H1 (cell line): ENCODE data around the gene CNDP1. TPM values are rescaled to one million over a fixed set of nuclear protein-coding genes. Genes with fewer than 3 reads are reported as not detected.
"Not testable (repeated sequence)": the region's sequence is repeated elsewhere in the genome, so short reads cannot be mapped to it uniquely, and the experiment has no call there.

Source experiments
- CTCF ChIA-PET: fragments of 300-600 bp; sonication (Branson Sonifier 250); formaldehyde crosslinking; loops from one replicate; lab custom pipeline; 2021; ENCODE audit not compliant: partially characterized antibody; lab: Charles Lee
- POLR2A ChIA-PET: fragments of 300-600 bp; sonication (Branson Sonifier 250); formaldehyde crosslinking; loops from one replicate; lab custom pipeline; 2021; ENCODE audit warnings: inconsistent platforms; ENCODE audit not compliant: partially characterized antibody; lab: Charles Lee
- DNase-seq, 2 experiments: peaks; one replicate each; pipeline versions ENCODE4 v3.0.0 to v3.0.0-alpha.2; 2010 to 2022; ENCODE audit warnings: low spot score in 2 of 2, low read depth in 1 of 2, mixed read lengths in 1 of 2
- FAIRE-seq: peaks from 2 replicates; lab custom pipeline; 2011; peaks lifted over from hg19 to GRCh38; lab: Jason Lieb, UNC
- H2AFZ ChIP-seq: 2 replicates; pipeline ENCODE4 v1.8.1; 2012; ENCODE audit warnings: low read length, inconsistent platforms
- H2AK5ac ChIP-seq: 2 replicates; pipeline ENCODE4 v1.6.1; 2013; ENCODE audit warnings: low read depth, low read length
- H2BK120ac ChIP-seq: replicated peaks from 2 replicates; pipeline ENCODE3; 2013; ENCODE audit warnings: low read depth, low read length, inconsistent platforms
- H2BK12ac ChIP-seq: 2 replicates; pipeline ENCODE4 v1.6.1; 2013; ENCODE audit warnings: low read depth, low read length
- H2BK15ac ChIP-seq: 2 replicates; pipeline ENCODE4 v1.6.1; 2013; ENCODE audit warnings: low read length
- H2BK20ac ChIP-seq: 2 replicates; pipeline ENCODE4 v1.6.1; 2013; ENCODE audit warnings: low read length
- H2BK5ac ChIP-seq: 2 replicates; pipeline ENCODE4 v1.6.1; 2013; ENCODE audit warnings: low read depth, low read length
- H3K14ac ChIP-seq: 2 replicates; pipeline ENCODE4 v1.6.1; 2013; ENCODE audit warnings: inconsistent platforms; ENCODE audit not compliant: insufficient read length
- H3K18ac ChIP-seq: 2 replicates; pipeline ENCODE4 v1.6.1; 2013; ENCODE audit warnings: low read length; ENCODE audit errors: extremely low read depth
- H3K23ac ChIP-seq: 2 replicates; pipeline ENCODE4 v1.6.1; 2013; ENCODE audit warnings: inconsistent platforms; ENCODE audit not compliant: insufficient read length
- H3K23me2 ChIP-seq: 2 replicates; pipeline ENCODE4 v1.6.1; 2013; ENCODE audit warnings: low read depth, low read length
- H3K27ac ChIP-seq: 2 replicates; pipeline ENCODE4 v1.6.1; 2011; ENCODE audit warnings: low read depth, low read length, inconsistent platforms
- H3K27me3 ChIP-seq, 4 experiments: replicated peaks in 1 of 4; 1 replicate in 1 of 4; 2 replicates in 3 of 4; pipeline versions ENCODE4 v1.6.1 to v1.8.1; 2011 to 2013; ENCODE audit warnings: low read length in 3 of 4, mild to moderate bottlenecking in 3 of 4, inconsistent platforms in 2 of 4, mixed read lengths in 2 of 4, moderate library complexity in 1 of 4; ENCODE audit not compliant: control insufficient read depth in 3 of 4, insufficient read depth in 3 of 4; ENCODE audit errors: extremely low read depth in 1 of 4
- H3K36me3 ChIP-seq, 4 experiments: 2 replicates each; pipeline versions ENCODE4 v1.6.1 to v1.8.1; 2011 to 2013; ENCODE audit warnings: mild to moderate bottlenecking in 4 of 4, low read length in 3 of 4, moderate library complexity in 2 of 4, control low read depth in 1 of 4, inconsistent platforms in 1 of 4; ENCODE audit not compliant: insufficient read depth in 4 of 4, control insufficient read depth in 2 of 4
- H3K4ac ChIP-seq: replicated peaks from 2 replicates; pipeline ENCODE3; 2013; ENCODE audit warnings: low read length, low read depth, mixed read lengths, inconsistent platforms; ENCODE audit not compliant: insufficient read length
- H3K4me1 ChIP-seq, 4 experiments: replicated peaks in 1 of 4; 1 replicate in 1 of 4; 2 replicates in 3 of 4; pipeline versions ENCODE4 v1.6.1 to v1.8.1; 2011 to 2013; ENCODE audit warnings: low read length in 3 of 4, inconsistent platforms in 2 of 4, mixed read lengths in 1 of 4; ENCODE audit not compliant: insufficient read depth in 4 of 4, control insufficient read depth in 3 of 4
- H3K4me2 ChIP-seq, 2 experiments: 2 replicates each; pipeline versions ENCODE4 v1.6.1 to v1.8.1; 2011 to 2013; ENCODE audit warnings: low read depth in 2 of 2, low read length in 2 of 2, control low read depth in 1 of 2, inconsistent platforms in 1 of 2, mild to moderate bottlenecking in 1 of 2; ENCODE audit not compliant: insufficient read depth in 1 of 2
- H3K4me3 ChIP-seq, 4 experiments: fragments of 200-600, 300-600 bp in 1 of 4; sonication (generic), shearing (Covaris generic), sonication (Bioruptor Twin) in 1 of 4; 2 replicates each; pipeline versions ENCODE4 v1.5.1 to v1.8.1; 2011 to 2016; ENCODE audit warnings: low read length in 4 of 4, low read depth in 3 of 4, control low read depth in 2 of 4, inconsistent platforms in 2 of 4, mild to moderate bottlenecking in 2 of 4, mixed read lengths in 1 of 4, moderate library complexity in 1 of 4; ENCODE audit not compliant: insufficient read depth in 2 of 4; ENCODE audit errors: extremely low read depth in 1 of 4
- H3K56ac ChIP-seq: replicated peaks from 2 replicates; pipeline ENCODE3; 2013; ENCODE audit warnings: low read depth, mild to moderate bottlenecking, mixed read lengths, low read length, inconsistent platforms; ENCODE audit not compliant: insufficient read length
- H3K79me1 ChIP-seq: 2 replicates; pipeline ENCODE4 v1.6.1; 2013; ENCODE audit warnings: low read depth, low read length, control low read depth
- H3K79me2 ChIP-seq, 2 experiments: 2 replicates each; pipeline versions ENCODE4 v1.6.1 to v1.8.1; 2012 to 2013; ENCODE audit warnings: low read length in 2 of 2, mild to moderate bottlenecking in 2 of 2, inconsistent platforms in 1 of 2; ENCODE audit not compliant: insufficient read depth in 2 of 2, control insufficient read depth in 1 of 2
- H3K9ac ChIP-seq, 4 experiments: replicated peaks in 1 of 4; 1 replicate in 1 of 4; 2 replicates in 3 of 4; pipeline versions ENCODE4 v1.6.1 to v1.8.1; 2011 to 2013; ENCODE audit warnings: low read depth in 3 of 4, low read length in 3 of 4, control low read depth in 2 of 4, mild to moderate bottlenecking in 2 of 4, moderate library complexity in 2 of 4, inconsistent platforms in 1 of 4; ENCODE audit errors: extremely low read depth in 1 of 4
- H3K9me3 ChIP-seq, 2 experiments: 2 replicates each; pipeline versions ENCODE4 v1.6.1 to v1.8.1; 2012 to 2013; ENCODE audit warnings: mild to moderate bottlenecking in 2 of 2, moderate library complexity in 2 of 2, control low read depth in 1 of 2, inconsistent platforms in 1 of 2, low read depth in 1 of 2, low read length in 1 of 2, mixed read lengths in 1 of 2; ENCODE audit not compliant: insufficient read depth in 2 of 2
- H4K20me1 ChIP-seq, 2 experiments: replicated peaks in 1 of 2; 2 replicates each; pipeline versions ENCODE3 to v1.8.1; 2011 to 2013; ENCODE audit warnings: inconsistent platforms in 2 of 2, low read length in 2 of 2, mild to moderate bottlenecking in 1 of 2; ENCODE audit not compliant: insufficient read depth in 2 of 2, control insufficient read depth in 1 of 2
- H4K5ac ChIP-seq: 2 replicates; pipeline ENCODE4 v1.6.1; 2013; ENCODE audit warnings: low read length, low read depth, mixed read lengths, inconsistent platforms; ENCODE audit not compliant: insufficient read length
- H4K8ac ChIP-seq: 2 replicates; pipeline ENCODE4 v1.8.0; 2013; ENCODE audit warnings: mild to moderate bottlenecking, moderate library complexity, low read length, inconsistent platforms; ENCODE audit not compliant: insufficient read depth; ENCODE audit errors: extremely low read depth
- H4K91ac ChIP-seq: replicated peaks from 2 replicates; pipeline ENCODE3; 2013; ENCODE audit warnings: low read length, mixed read lengths, inconsistent platforms; ENCODE audit not compliant: insufficient read length
- WGBS, 2 experiments: shearing (Covaris generic) in 1 of 2; methylation state at CpG; one replicate each; pipeline versions ENCODE4 v1.1.6 to v1.1.7; 2013 to 2015; ENCODE audit warnings: low lambda C conversion rate in 2 of 2, mixed read lengths in 2 of 2, inconsistent platforms in 1 of 2, low coverage in 1 of 2, missing lambda C conversion rate in 1 of 2; ENCODE audit not compliant: insufficient replicate concordance in 2 of 2, insufficient coverage in 1 of 2, insufficient read length in 1 of 2; ENCODE audit errors: extremely low coverage in 1 of 2, missing lambda C conversion rate in 1 of 2; 5-methylcytosine and 5-hydroxymethylcytosine counted together
- polyA plus RNA-seq, 7 experiments: library from polyadenylated mRNA; depleted of rRNA in 3 of 7; stranded (reverse) in 5 of 7; unstranded in 2 of 7; fragments of >200 nt in 5 of 7; fragments of 200-250 nt in 2 of 7; gene quantifications; 1 replicate in 5 of 7; 2 replicates in 1 of 7; 4 replicates in 1 of 7; pipeline versions ENCODE4 v1.2.1 to v1.2.3, GENCODE V29; 2011 to 2013; ENCODE audit warnings: missing spikeins in 2 of 7, mixed read lengths in 2 of 7
- total RNA-seq: library from RNA; stranded (reverse); fragmentation: NEBNext Ultra II Directional; extraction: Animal tissue kit (Norgen Biotek cat#: 25700); gene quantifications from 2 replicates; pipeline ENCODE4 v1.2.1, GENCODE V29; 2021

The CNDP1 gene
- total and polyA plus RNA-seq, 2 of the 8 experiments (the other 6 are each of a cell fraction or from before 2014, with no cell fraction given): 0.09 TPM; not detected in 1

- H3K56ac ChIP-seq, H2BK5ac ChIP-seq, H3K4me3 ChIP-seq, H3K27me3 ChIP-seq, H3K4ac ChIP-seq, H3K4me2 ChIP-seq, H3K9ac ChIP-seq, H2BK120ac ChIP-seq, DNase-seq, H3K23me2 ChIP-seq, H3K14ac ChIP-seq, FAIRE-seq, POLR2A ChIA-PET, H4K5ac ChIP-seq, H2BK20ac ChIP-seq, H2BK12ac ChIP-seq, H2BK15ac ChIP-seq, H3K27ac ChIP-seq, H4K8ac ChIP-seq, H3K9me3 ChIP-seq, H4K91ac ChIP-seq, H2AFZ ChIP-seq, H3K23ac ChIP-seq, H3K18ac ChIP-seq, H2AK5ac ChIP-seq: not testable (repeated sequence)
- Histone ChIP-seq H3K4me1 (peaks cover 3 to 16% (median 7%) of the 10 kb centered on the region in 4 experiments; a peak in 5 of 7 replicates), H3K79me2 (peaks cover 19 to 36% of the 10 kb centered on the region in 2 experiments), H3K79me1 (peaks cover 11% of the 10 kb centered on the region), H4K20me1 (peaks cover 5 to 11% of the 10 kb centered on the region in 2 experiments), H3K36me3 (peaks cover 18 to 45% (median 33%) of the 10 kb centered on the region in 4 experiments)
- CTCF ChIA-PET: interaction anchor here (0.6 kb wide), 1 partner anchor 117 kb away, joined by 3 read pairs; no protein-coding TSS in a partner anchor
- WGBS, 2 experiments: 93% methylated on average over 8 of the region's 8 CpGs; no CpG with 5 or more reads in 1 of the 2 experiments
Measured at GRCh38 chr18:74500774-74501173, 33.5 kb upstream of the CNDP1 start.
